DOHH2 (cell line): ENCODE results near the gene CERK.

Source experiments
- H3F3A ChIP-seq: fragments of 200-600 bp; sonication (generic), shearing (Covaris generic); 2 replicates; pipeline ENCODE4 v1.6.0; 2016; ENCODE audit warnings: antibody characterized with exemption, mild to moderate bottlenecking; ENCODE audit not compliant: control insufficient read depth, insufficient read depth
- H3K27ac ChIP-seq: fragments of 200-600 bp; sonication (generic); 2 replicates; pipeline ENCODE4 v1.5.1; 2014; ENCODE audit warnings: low read depth, mild to moderate bottlenecking, low read length, moderate library complexity
- H3K27me3 ChIP-seq: fragments of 200-600 bp; sonication (generic); 2 replicates; pipeline ENCODE4 v1.6.1; 2014; ENCODE audit warnings: mild to moderate bottlenecking, low read length, mixed read lengths; ENCODE audit not compliant: control insufficient read depth
- H3K36me3 ChIP-seq: fragments of 200-600 bp; sonication (generic); 2 replicates; pipeline ENCODE4 v1.6.1; 2014; ENCODE audit warnings: mild to moderate bottlenecking, low read length, moderate library complexity, mixed read lengths; ENCODE audit not compliant: control insufficient read depth
- H3K4me1 ChIP-seq: fragments of 200-600 bp; sonication (generic); 2 replicates; pipeline ENCODE4 v1.6.1; 2014; ENCODE audit warnings: mild to moderate bottlenecking, low read length, mixed read lengths; ENCODE audit not compliant: control insufficient read depth
- H3K4me2 ChIP-seq: fragments of 200-600 bp; sonication (generic); 2 replicates; pipeline ENCODE4 v1.6.0; 2014; ENCODE audit warnings: mild to moderate bottlenecking, low read length, moderate library complexity
- H3K4me3 ChIP-seq: fragments of 200-600 bp; sonication (generic); 2 replicates; pipeline ENCODE4 v1.5.1; 2014; ENCODE audit warnings: mild to moderate bottlenecking, low read length, mixed read lengths
- H3K79me2 ChIP-seq: fragments of 200-600 bp; sonication (generic); 2 replicates; pipeline ENCODE4 v1.6.1; 2014; ENCODE audit warnings: mild to moderate bottlenecking, low read length, mixed read lengths; ENCODE audit not compliant: control insufficient read depth
- H3K9me2 ChIP-seq: fragments of 200-600 bp; sonication (generic); replicated peaks from 2 replicates; pipeline ENCODE4 v1.6.1; 2014; ENCODE audit warnings: mild to moderate bottlenecking, low read length, mixed read lengths; ENCODE audit not compliant: control insufficient read depth
- H3K9me3 ChIP-seq: fragments of 200-600 bp; sonication (generic); 2 replicates; pipeline ENCODE4 v1.6.1; 2014; ENCODE audit warnings: antibody characterized with exemption, low read length, mixed read lengths; ENCODE audit not compliant: control insufficient read depth, insufficient read depth
- H4K20me1 ChIP-seq: fragments of 200-600 bp; sonication (generic); 2 replicates; pipeline ENCODE4 v1.6.0; 2014; ENCODE audit warnings: low read depth, mild to moderate bottlenecking, antibody characterized with exemption, low read length, moderate library complexity; ENCODE audit not compliant: control insufficient read depth, insufficient read depth
- EZH2phosphoT487 ChIP-seq: fragments of 200-600 bp; sonication (generic); IDR thresholded peaks from 2 replicates; pipeline ENCODE4 v1.6.1; 2017; ENCODE audit warnings: borderline replicate concordance, mild to moderate bottlenecking, antibody characterized with exemption, low read length, moderate library complexity, mixed read lengths
- TF ChIP-seq, protein P1 (sequence below): fragments of 200-600 bp; sonication (generic); IDR thresholded peaks from one replicate; pipeline ENCODE4 v1.5.1; 2014; ENCODE audit warnings: antibody characterized with exemption, mild to moderate bottlenecking, low read depth, low read length; ENCODE audit not compliant: poor library complexity, severe bottlenecking

Gene CERK

DNA sequence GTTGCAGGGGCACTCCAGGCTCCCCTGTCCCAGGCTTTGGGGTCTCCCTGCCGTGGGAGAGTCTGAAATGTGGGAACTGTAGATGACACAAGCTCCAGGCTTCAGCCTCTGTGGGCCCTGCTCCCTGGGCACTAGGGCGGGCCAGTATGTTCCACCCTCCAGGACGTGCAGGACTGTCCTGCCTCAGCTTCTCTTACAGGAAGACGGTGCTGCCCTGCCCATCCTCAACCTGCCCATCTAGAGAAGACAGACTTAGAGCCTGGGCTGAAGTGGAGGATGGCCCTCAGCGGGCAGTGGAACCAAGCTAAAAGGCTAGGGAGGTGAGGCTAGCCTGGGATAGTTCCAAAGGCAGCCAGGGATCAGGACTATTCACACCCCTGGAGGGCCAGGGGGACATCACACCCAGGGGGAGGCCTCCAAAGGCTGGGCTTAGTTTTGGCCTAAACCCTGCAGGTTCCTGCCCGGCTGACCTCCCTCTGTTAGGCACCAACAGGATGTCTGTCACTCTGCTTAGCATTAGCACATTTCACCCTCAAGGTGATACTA lies 4.0 kb upstream of the CERK start:
- Histone ChIP-seq H4K20me1 (no peaks in the 10 kb centered on the region), H3K9me3 (no peaks in the 10 kb centered on the region; the same call in 1 of the 2 replicates), H3K27me3 (0 out of 2 replicates have a peak, but pooled peaks cover 9% of the 10 kb centered on the region), H3K36me3 (no peaks in the 10 kb centered on the region), H3K27ac (no peak overlapping the region), H3F3A (no peaks in the 10 kb centered on the region), H3K4me2 (no peak overlapping the region), H3K4me1 (peaks cover 12% of the 10 kb centered on the region), H3K9me2 (no peaks in the 10 kb centered on the region), H3K79me2 (peaks cover 5% of the 10 kb centered on the region), H3K4me3 (no peak overlapping the region)
- TF ChIP-seq, protein P1, sequence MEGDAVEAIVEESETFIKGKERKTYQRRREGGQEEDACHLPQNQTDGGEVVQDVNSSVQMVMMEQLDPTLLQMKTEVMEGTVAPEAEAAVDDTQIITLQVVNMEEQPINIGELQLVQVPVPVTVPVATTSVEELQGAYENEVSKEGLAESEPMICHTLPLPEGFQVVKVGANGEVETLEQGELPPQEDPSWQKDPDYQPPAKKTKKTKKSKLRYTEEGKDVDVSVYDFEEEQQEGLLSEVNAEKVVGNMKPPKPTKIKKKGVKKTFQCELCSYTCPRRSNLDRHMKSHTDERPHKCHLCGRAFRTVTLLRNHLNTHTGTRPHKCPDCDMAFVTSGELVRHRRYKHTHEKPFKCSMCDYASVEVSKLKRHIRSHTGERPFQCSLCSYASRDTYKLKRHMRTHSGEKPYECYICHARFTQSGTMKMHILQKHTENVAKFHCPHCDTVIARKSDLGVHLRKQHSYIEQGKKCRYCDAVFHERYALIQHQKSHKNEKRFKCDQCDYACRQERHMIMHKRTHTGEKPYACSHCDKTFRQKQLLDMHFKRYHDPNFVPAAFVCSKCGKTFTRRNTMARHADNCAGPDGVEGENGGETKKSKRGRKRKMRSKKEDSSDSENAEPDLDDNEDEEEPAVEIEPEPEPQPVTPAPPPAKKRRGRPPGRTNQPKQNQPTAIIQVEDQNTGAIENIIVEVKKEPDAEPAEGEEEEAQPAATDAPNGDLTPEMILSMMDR = no peak
- no peak for TF ChIP-seq EZH2phosphoT487

DNA sequence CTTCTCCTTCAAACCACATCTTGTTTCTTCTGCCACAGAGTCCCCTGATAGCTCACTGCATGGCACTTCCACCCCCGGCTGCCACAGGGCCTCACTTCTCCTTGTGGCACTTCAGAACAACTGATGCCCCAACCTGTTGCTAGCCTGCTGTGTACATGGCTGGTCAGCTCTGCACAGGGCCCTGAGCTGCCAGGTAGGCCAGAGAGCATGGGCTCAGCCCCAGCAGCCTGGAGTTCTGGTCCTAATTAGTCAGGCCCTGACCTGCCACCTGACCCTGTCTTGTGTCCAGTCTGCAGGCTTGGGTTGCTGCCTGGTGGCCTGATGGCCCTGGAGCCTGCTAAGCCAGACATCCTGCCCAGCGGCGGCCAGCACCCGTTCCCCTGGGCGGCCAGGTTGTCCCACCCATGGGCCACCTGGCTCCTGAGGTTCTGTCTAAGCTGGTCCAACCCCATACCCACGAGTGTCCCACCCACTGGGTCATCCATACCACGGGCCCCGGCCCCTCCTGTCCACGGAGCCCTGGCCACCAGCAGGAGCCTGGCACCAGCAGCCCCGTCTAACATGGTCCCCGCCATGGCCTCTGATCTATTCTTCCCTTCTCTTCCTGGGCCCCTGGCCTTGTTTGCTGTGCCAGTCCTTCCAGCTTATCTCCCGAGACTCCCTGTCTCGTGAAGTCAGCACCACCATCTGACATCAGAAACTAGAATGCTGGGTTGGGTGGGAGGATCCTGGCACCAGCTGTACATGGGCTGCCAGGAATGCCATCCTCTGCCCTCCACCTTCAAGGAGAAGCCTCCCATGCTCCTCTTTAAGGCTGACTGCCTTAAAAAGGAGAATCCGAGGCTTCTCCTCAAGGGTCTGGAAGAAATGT lies 3.1 kb upstream of the CERK start:
- Histone ChIP-seq H4K20me1 (no peaks in the 10 kb centered on the region), H3K79me2 (peaks cover 14% of the 10 kb centered on the region), H3F3A (no peaks in the 10 kb centered on the region), H3K4me1 (peaks cover 21% of the 10 kb centered on the region), H3K27ac (no peak overlapping the region), H3K36me3 (no peaks in the 10 kb centered on the region), H3K27me3 (0 out of 2 replicates have a peak, but pooled peaks cover 2% of the 10 kb centered on the region), H3K9me2 (no peaks in the 10 kb centered on the region), H3K9me3 (no peaks in the 10 kb centered on the region; the same call in 1 of the 2 replicates), H3K4me2 (no peak overlapping the region), H3K4me3 (no peak overlapping the region)
- TF ChIP-seq, protein P1 = no peak
- no peak for TF ChIP-seq EZH2phosphoT487

DNA sequence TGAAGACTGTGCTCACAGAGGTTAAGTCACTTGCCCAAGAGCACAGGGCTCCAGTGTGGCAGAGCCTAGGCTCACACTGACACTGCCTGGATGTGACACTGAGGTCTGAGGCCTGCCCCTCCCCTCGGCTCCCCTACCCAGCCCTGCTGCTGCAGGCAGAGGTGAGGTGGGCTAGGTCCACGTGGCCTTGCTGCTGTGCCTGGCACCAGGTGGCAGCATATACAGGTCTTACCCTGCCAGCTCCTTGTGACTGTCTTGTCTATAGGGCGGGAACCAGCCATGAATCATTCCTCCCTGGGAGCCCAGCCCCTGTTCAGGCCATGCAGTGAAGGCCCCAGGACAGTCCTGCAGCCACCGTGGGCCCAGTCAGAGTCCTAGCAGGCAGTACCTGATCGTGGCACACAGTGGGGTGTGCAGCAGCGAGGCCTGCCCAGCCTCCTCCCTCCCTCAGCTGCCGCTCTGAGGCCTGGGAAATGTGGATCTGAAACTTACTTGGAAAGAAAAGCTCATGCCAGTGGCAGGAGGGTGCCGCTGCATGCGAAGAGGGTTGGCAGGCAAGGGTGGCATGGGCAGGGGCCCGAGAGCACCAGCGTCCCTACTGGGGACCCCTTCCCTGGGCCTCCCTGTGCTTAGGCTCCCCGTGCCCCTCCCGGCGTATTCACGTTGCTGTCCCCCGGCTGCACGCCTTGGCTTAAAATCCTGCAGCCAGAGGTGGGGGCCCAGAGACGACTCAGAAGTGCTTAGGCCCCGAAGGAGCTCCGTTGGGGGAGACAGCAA lies 1.2 kb upstream of the CERK start:
- Histone ChIP-seq H3K79me2 (peaks cover 31% of the 10 kb centered on the region), H3K4me3 (peak overlapping the region; percentile 72; the same call in 1 of the 2 replicates), H3K27ac (no peak overlapping the region), H3K36me3 (peaks cover 6% of the 10 kb centered on the region; the same call in 1 of the 2 replicates), H3F3A (peaks cover 3% of the 10 kb centered on the region; the same call in 1 of the 2 replicates), H3K9me2 (no peaks in the 10 kb centered on the region), H3K4me1 (peaks cover 40% of the 10 kb centered on the region), H4K20me1 (peaks cover 7% of the 10 kb centered on the region; the same call in 1 of the 2 replicates), H3K27me3 (0 out of 2 replicates have a peak, but pooled peaks cover 2% of the 10 kb centered on the region), H3K4me2 (peak overlapping the region; percentile 86), H3K9me3 (no peaks in the 10 kb centered on the region; the same call in 1 of the 2 replicates)
- no peak for TF ChIP-seq EZH2phosphoT487
- TF ChIP-seq, protein P1 = no peak
